ENCODE data around the gene CELF5.
"Not testable (repeated sequence)": the region's sequence is repeated elsewhere in the genome, so short reads cannot be mapped to it uniquely, and the experiment has no call there.

The CELF5 gene

GRCh38 chr19:3330047-3330446, 105.6 kb downstream of the CELF5 start:
- no peak for DNase-seq

GRCh38 chr19:3332232-3332631, 107.8 kb downstream of the CELF5 start:
- DNase-seq, result not testable (repeated sequence)

- no peak for DNase-seq
Observed at GRCh38 chr19:3333020-3333583, 108.6 kb downstream of the CELF5 start.

- DNase-seq, result no peak
Observed at GRCh38 chr19:3333662-3334061, 109.2 kb downstream of the CELF5 start.

GRCh38 chr19:3334749-3335430, 110.4 kb downstream of the CELF5 start:
- DNase-seq, result not testable (repeated sequence)

GRCh38 chr19:3335431-3336350, 111.2 kb downstream of the CELF5 start:
- no peak for DNase-seq

- DNase-seq, result no peak
Observed at GRCh38 chr19:3336351-3336679, 111.9 kb downstream of the CELF5 start.

GRCh38 chr19:3336680-3337523, 112.4 kb downstream of the CELF5 start:
- DNase-seq, result peak; percentile 94

GRCh38 chr19:3338541-3339181, 114.2 kb downstream of the CELF5 start:
- DNase-seq, result no peak

- no peak for DNase-seq
Observed at GRCh38 chr19:3340340-3340739, 115.9 kb downstream of the CELF5 start.

- DNase-seq, result no peak
Observed at GRCh38 chr19:3342246-3342645, 117.8 kb downstream of the CELF5 start.

GRCh38 chr19:3342962-3343361, 118.5 kb downstream of the CELF5 start:
- not testable (repeated sequence) for DNase-seq

GRCh38 chr19:3343619-3344502, 119.4 kb downstream of the CELF5 start:
- DNase-seq, result no peak

GRCh38 chr19:3344608-3345598, 120.4 kb downstream of the CELF5 start:
- DNase-seq, result no peak

- no peak for DNase-seq
Observed at GRCh38 chr19:3345850-3346460, 121.5 kb downstream of the CELF5 start.

Measured in cortex of kidney (tissue), 1 donor.